Body of pancreas (tissue), 4 donors: ENCODE measurements around the gene CLMN. TPM values are rescaled to one million over a fixed set of nuclear protein-coding genes. Genes with fewer than 3 reads are reported as not detected.

ENCODE experiments used
- ATAC-seq: fragments of 150-250 bp; one replicate; pipeline ENCODE4 v1.9.1; 2016
- DNase-seq, 4 donors: peaks; one replicate each; pipeline ENCODE4 v3.0.0-alpha.2; 2019
- H3K27ac ChIP-seq, 4 donors: fragments of 200-600 bp; sonication (generic); 1 replicate in 3 of 4; 2 replicates in 1 of 4; pipeline versions ENCODE4 v1.5.1 to v1.6.1; 2016 to 2019; ENCODE audit warnings: mild to moderate bottlenecking in 1 of 4, mixed read lengths in 1 of 4, moderate library complexity in 1 of 4
- H3K27me3 ChIP-seq, 2 donors: fragments of 200-600 bp; sonication (generic); one replicate each; pipeline ENCODE4 v1.6.0; 2016; ENCODE audit warnings: mild to moderate bottlenecking in 1 of 2
- H3K36me3 ChIP-seq, 2 donors: fragments of 200-600 bp; sonication (generic); replicated peaks in 1 of 2; 2 replicates each; pipeline ENCODE4 v1.5.1; 2016; ENCODE audit warnings: low read depth in 2 of 2; ENCODE audit not compliant: insufficient read depth in 1 of 2
- H3K4me1 ChIP-seq: fragments of 200-600 bp; sonication (generic); one replicate; pipeline ENCODE4 v1.6.0; 2016
- H3K4me3 ChIP-seq, 2 donors: fragments of 200-600 bp; sonication (generic); 1 replicate in 1 of 2; 2 replicates in 1 of 2; pipeline ENCODE4 v1.5.1; 2016 to 2019
- H3K9me3 ChIP-seq, 3 donors: fragments of 200-600 bp; sonication (generic); 1 replicate in 2 of 3; 2 replicates in 1 of 3; pipeline ENCODE4 v1.5.1; 2016
- CTCF ChIP-seq, 7 experiments: fragments of 450-650 bp in 4 of 7; fragments of 200-600 bp in 3 of 7; sonication (generic) in 3 of 7; IDR thresholded peaks; one replicate each; pipeline ENCODE4 v1.5.1; 2016 to 2019; ENCODE audit warnings: antibody characterized with exemption in 7 of 7
- POLR2A ChIP-seq, 3 donors: fragments of 450-650 bp; IDR thresholded peaks; one replicate each; pipeline ENCODE4 v1.6.1; 2016; ENCODE audit warnings: antibody characterized with exemption in 3 of 3, mild to moderate bottlenecking in 2 of 3
- WGBS, 2 donors: methylation state at CpG; one replicate each; pipeline ENCODE4 v1.1.5; 2017; 5-methylcytosine and 5-hydroxymethylcytosine counted together
- intact Hi-C: fragments of 100-400 bp; cut with DNase I; formaldehyde crosslinking; loops from one replicate; pipeline ENCODE4 v1.15.1; 2023
- total RNA-seq, 2 donors: library from RNA; depleted of rRNA; stranded (reverse); fragments of >200 nt; gene quantifications; one replicate each; pipeline ENCODE4 v1.1.0, GENCODE V29; 2016

CLMN gene
- total RNA-seq, 2 donors from 2014 or later, result 53.7 to 54.7 TPM

GRCh38 chr14:95316821-95317220 is 2.9 kb downstream of the CLMN start:
- 73 to 78% methylated on average over 6 to 8 of the region's 8 CpGs for WGBS, 2 donors
- Histone ChIP-seq H3K36me3 (no peaks in the 10 kb centered on the region), H3K4me3 (no peak overlapping the region), H3K4me1 (peaks cover 81% of the 10 kb centered on the region), H3K27ac (peak overlapping the region; percentile 35 to 92 (median 67)), H3K9me3 (no peaks in the 10 kb centered on the region), H3K27me3 (no peaks in the 10 kb centered on the region)
- no peak for TF ChIP-seq POLR2A (IDR thresholded peaks at IDR 0.05)
- TF ChIP-seq CTCF (IDR thresholded peaks at IDR 0.05), result no peak
- no peak for DNase-seq
- ATAC-seq, result no peak
- intact Hi-C loops, result no loop called here

- Histone ChIP-seq H3K27me3 (no peaks in the 10 kb centered on the region), H3K27ac (peak overlapping the region in 2 of 4 donors; percentile 45 to 67), H3K4me3 (no peak overlapping the region), H3K9me3 (no peaks in the 10 kb centered on the region), H3K36me3 (no peaks in the 10 kb centered on the region), H3K4me1 (peaks cover 83% of the 10 kb centered on the region)
- ATAC-seq, result no peak
- no peak for DNase-seq
- TF ChIP-seq CTCF (IDR thresholded peaks at IDR 0.05) (no peak), POLR2A (IDR thresholded peaks at IDR 0.05) (no peak)
- intact Hi-C loops, result no loop called here
- 75 to 84% methylated on average over 7 of the region's 7 CpGs for WGBS, 2 donors
These were observed 4.1 kb downstream of the CLMN start for GRCh38 chr14:95315579-95315978.

GRCh38 chr14:95315156-95315555 is 4.6 kb downstream of the CLMN start:
- peak overlapping the region; percentile 29 to 67 (median 52) for H3K27ac ChIP-seq

GRCh38 chr14:95314609-95315008 is 5.1 kb downstream of the CLMN start:
- intact Hi-C loops, result no loop called here
- DNase-seq (peak in 1 of 4 donors; percentile 66), ATAC-seq (no peak)
- H3K36me3 ChIP-seq, result no peaks in the 10 kb centered on the region
- H3K4me3 ChIP-seq, result no peak overlapping the region
- H3K4me1 ChIP-seq, result peaks cover 85% of the 10 kb centered on the region
- WGBS, 2 donors, result 83 to 84% methylated on average over 3 to 6 of the region's 6 CpGs
- peak overlapping the region; percentile 29 to 67 (median 52) for H3K27ac ChIP-seq
- TF ChIP-seq POLR2A (IDR thresholded peaks at IDR 0.05), result no peak
- TF ChIP-seq CTCF (IDR thresholded peaks at IDR 0.05), result no peak
- H3K9me3 ChIP-seq, result no peaks in the 10 kb centered on the region
- no peaks in the 10 kb centered on the region for H3K27me3 ChIP-seq

More at GRCh38 chr14:95315156-95315555, 4.6 kb downstream of the CLMN start:
- Histone ChIP-seq H3K4me1 (peaks cover 83% of the 10 kb centered on the region), H3K36me3 (no peaks in the 10 kb centered on the region), H3K9me3 (no peaks in the 10 kb centered on the region), H3K4me3 (no peak overlapping the region), H3K27me3 (no peaks in the 10 kb centered on the region)
- 87 to 88% methylated on average over 5 to 6 of the region's 6 CpGs for WGBS, 2 donors
- intact Hi-C loops, result no loop called here
- ATAC-seq, result no peak
- no peak for DNase-seq
- no peak for TF ChIP-seq POLR2A (IDR thresholded peaks at IDR 0.05)
- TF ChIP-seq CTCF (IDR thresholded peaks at IDR 0.05), result no peak

GRCh38 chr14:95313707-95314106 is 6.0 kb downstream of the CLMN start:
- 42 to 66% methylated on average over 3 to 5 of the region's 5 CpGs for WGBS, 2 donors
- H3K27me3 ChIP-seq, result no peaks in the 10 kb centered on the region
- DNase-seq, result peak; percentile 49 to 83 (median 74)
- H3K27ac ChIP-seq, result peak overlapping the region; percentile 36 to 67 (median 52)
- intact Hi-C loops, result no loop called here
- peaks cover 92% of the 10 kb centered on the region for H3K4me1 ChIP-seq
- H3K4me3 ChIP-seq, result no peak overlapping the region
- H3K36me3 ChIP-seq, result no peaks in the 10 kb centered on the region
- no peak for TF ChIP-seq POLR2A (IDR thresholded peaks at IDR 0.05)
- TF ChIP-seq CTCF (IDR thresholded peaks at IDR 0.05), result no peak
- no peaks in the 10 kb centered on the region for H3K9me3 ChIP-seq
- ATAC-seq, result peak; percentile 65
